AG20443 (cell line): ENCODE measurements around the gene ECM1.

Source experiments
- DNase-seq: peaks from one replicate; pipeline ENCODE4 v3.0.0; 2012; ENCODE audit warnings: low spot score, mixed read lengths

The ECM1 gene

DNA sequence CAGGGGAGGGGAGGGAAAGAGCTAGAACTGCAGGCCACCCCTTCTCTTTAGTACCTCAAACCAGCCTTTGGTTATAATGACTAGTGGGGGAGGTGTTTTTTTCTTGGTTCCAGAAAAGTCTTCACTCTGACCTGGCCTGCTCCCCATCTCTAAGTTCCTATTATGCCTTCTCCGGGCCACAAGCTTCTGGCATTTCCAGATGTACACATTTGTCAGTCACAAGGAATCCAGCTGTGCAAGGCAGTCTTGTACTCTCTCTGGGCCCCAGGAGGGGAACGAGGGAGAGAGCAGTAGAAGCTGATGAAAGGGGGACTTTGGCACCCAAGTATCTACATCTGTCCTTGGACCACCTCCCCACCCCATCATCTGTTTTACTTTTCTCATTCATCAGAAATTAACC is 4.9 kb downstream of the ECM1 start:
- no peak for DNase-seq

GRCh38 chr1:150513351-150513791 is 5.5 kb downstream of the ECM1 start:
- DNase-seq = peak; percentile 35

DNA sequence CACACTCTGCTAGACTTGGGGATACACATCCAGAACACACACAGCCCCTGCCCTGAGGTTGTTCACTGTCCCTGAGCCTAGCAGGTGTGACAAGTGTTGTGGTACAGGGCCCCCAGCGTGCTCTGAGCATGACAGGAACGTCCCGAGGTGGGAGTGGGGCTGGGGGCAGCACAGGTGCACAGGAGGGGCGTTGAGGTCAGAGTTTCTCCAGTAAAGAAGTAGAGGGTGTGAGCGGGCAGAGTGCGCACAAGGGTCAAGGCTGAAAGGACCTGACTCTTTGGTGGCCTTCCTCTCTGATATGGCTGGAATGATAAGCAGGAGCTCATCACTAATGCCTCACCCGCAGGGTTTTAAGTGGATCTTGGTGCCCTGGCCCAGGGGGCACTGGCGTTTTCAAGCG is 6.4 kb downstream of the ECM1 start:
- DNase-seq = no peak

DNA sequence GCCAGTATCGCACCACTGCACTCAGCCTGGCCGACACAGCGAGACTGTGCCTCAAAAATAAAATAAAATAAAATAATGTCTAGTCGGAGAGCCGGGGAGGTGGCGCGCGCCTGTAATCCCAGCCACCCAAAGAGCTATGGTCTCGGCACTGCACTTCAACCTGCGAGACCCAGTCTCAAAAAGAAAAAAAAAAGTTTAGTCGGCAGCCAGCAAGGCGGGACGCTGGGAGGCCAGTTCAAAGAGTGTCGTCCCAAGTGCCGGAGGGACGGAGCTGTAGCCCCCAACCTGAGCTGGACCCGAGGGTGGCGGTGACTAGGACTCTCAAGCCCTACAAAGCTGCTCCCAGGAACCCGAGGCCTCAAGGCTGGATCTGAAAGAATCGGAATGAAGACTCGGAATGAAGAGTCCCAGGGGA is 7.0 kb downstream of the ECM1 start:
- DNase-seq = no peak

GRCh38 chr1:150515328-150516049 is 7.6 kb downstream of the ECM1 start, which contains the start of gene FALEC:
TSS of gene FALEC (plus strand) at chr1:150515752.
- peak; percentile 99 for DNase-seq

GRCh38 chr1:150516050-150516591 is 8.2 kb downstream of the ECM1 start:
- DNase-seq = no peak

GRCh38 chr1:150516616-150517015 is 8.7 kb downstream of the ECM1 start:
- no peak for DNase-seq

DNA sequence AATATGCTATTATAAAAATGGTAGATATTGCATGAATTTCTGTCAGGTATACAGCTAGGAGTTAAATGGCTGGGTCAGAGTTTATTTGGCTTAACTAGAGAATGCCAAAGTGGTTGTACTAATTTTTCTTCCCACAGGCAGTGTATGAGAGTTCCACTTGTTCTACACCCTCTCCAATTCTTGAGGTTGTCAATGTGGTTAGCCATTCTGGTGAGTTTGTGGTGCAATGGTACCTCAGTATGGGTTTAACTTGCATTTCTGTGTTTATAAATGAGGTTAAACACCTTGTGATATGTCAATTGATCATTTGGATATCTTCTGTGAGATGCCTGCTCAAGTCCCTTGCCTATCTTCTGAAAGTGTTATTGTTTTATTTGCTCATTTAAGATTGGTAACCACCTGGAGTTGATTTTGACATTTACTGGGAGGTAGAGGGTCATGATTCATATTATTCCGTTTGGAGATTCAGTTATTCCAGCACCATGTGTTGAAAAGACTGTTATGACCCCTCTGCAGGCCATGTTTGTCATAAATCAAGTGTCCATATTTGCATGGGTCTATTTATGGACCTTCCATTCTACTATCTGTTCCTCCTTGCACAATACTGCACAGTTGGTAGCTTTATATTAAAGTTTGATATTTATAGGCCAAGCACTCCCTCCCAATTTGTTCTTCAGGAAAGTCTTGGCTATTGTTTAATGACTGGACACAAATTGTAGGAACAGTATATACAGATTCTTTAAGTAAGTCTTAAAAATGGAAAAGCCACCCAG is 13.5 kb downstream of the ECM1 start:
- DNase-seq = no peak

DNA sequence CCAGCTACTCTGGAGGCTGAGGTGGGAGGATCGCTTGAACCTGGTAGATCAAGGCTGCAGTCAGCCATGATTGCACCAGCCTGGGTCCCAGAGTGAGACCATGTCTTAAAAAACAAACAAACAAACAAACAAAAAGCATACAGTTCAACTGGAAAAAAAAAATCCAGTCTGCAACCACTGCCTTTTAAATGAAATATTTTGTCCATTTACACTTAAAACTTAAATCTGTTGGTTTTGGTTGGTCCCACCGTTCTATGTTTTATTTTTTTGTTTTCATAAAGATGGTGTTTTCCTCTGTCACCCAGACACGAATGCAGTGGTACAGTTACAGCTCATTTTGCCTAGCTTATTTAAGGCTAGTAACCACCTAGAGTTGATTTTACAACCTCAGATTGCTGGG is 17.4 kb downstream of the ECM1 start:
- DNase-seq = no peak

- DNase-seq = peak; percentile 64
Observed at GRCh38 chr1:150528196-150528595, 20.3 kb downstream of the ECM1 start.

DNA sequence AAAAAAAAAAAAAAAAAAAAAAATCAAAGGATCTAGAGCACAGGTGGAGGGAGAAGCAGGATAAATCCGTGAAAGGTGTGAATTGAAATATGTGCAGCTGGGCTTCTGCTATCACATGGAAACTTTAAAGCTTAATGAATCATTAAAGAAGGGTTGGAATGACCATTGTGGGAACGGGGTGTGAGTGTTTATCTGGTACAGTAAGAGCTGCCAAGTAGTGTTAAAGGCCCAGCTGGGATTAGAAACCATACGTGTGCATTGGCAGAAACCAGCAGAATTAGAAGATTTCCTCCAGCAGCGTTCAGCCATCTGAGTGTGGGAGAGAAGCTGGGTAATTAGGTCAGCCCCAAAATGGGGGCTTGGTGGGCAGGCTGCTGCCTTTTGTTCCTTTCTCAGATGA is 21.1 kb downstream of the ECM1 start:
- peak; percentile 54 for DNase-seq

DNA sequence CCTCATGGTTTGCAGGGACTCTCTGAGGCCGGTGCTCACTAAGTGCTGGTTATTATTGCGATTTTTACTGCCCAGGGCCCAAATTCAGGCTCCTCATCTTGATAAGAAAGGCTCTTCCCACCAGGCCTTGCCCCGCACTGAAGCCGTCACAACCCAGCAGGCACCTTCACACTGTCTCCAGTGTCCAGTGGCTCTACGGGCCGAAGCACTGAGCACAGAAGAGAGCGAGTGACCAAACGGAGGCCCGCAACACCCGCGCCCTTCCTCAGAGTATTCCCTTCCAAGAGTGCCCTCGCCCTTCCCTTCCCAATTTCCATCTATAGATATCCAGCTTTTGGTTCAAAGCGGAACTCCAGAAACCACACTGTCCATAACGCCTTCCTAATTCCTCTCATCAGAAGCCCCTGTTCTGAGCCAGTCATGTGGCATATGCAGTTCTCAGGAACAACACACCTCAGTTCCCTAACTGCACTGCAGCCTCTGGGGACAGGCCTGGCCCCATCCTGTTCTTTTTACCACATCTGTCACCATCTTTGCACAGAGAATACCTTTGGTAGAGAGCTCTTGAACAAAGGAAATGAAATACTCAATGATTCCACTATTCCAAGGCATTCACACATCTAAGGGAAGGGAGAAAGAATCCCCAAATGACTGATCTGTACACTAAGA is 22.7 kb downstream of the ECM1 start:
- no peak for DNase-seq

DNA sequence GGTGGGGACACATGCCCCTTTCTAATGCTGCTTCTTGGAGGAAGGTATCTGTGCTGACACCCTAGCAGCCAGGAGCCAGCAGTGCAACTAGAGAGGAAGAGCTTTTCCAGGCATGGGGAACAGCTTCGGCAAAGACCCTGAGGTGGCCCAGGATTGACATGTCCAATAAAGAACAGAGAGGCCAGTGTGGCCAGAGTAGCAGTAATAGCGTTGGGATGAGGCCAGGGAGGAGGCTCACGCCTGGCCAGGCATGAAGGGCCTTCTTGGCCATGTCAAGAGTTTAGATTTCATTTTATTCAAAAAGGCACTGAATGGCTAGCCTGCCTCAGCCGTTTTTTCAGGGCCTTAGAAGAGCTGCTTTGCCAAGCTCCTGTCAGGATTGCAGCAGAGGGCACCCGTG is 25.0 kb downstream of the ECM1 start:
- no peak for DNase-seq

GRCh38 chr1:150534002-150534401 is 26.1 kb downstream of the ECM1 start:
- no peak for DNase-seq

DNA sequence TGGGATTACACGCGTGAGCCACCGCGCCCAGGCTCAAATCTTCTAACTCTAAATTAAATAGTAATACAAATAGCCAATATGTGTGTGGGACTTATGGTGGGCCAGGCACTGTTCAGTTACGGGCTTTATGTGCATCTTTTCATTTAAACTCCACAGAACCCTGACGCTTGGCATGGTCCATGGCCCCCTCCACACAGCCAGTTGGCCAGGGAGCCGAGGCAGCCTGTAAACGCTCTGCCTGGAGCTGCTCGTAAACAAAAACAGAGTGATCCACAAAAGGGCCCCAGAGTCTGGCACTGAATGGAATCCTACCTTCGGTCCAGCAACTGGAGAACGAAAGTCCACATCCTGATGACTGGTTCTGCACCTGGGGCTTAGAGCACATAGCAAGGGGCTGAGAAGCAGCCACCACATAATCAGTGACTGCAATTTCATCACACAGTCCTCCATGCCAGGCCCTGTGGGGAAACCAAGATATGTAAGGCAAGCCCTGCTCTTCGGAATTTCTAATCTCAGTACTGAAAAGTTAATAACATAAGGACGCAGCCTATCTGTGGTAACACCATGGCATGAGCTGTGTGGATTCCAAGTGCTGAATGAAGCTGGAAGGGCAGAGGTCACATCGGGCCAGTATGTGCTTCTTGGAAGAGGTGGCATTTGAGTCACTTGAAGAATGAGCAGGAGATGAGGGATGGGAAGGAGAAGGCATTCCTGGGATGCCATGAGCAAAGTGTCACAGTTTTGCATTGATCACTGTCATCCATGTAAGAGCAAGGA is 27.8 kb downstream of the ECM1 start:
- peak; percentile 73 for DNase-seq

DNA sequence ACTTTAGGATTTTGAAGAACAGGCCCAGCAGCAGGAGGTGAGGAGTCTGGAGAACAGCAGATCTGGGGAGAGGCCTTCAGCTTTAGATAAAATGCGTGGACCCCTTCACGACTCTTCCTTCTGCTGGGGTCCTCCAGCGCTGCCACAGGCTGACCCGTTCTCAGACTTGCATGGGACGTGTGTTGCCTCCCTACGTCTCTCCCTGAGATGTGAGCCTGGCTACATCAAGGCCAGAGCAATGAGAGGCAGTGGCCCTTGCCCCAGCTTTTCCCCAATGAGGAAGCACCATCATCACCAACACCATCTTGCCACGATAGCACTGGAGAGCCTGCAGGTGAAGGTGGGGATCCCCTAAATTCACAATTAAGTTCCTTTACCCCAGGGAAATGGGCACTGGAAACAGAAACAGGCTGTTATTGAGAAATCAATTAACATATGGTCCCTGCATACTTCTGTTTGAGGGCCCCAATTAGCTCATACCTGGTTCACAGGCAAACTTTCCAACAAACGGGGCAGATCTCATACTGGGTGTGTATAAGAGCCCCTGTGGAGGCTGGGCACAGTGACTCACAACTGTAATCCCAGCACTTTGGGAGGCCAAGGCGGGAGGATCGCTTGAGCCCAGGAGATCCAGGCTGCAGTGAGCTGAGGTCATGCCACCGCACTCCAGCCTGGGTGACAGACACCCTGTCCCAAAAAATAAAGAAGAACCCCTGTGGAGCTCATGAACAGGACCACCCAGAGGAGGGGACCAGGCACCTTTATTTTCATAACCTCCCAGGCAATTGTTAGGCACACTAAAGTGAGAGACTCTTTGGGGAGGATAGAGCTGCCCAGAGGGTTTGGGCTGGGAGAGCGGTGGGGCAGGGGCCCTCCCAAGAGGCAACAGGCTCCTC is 29.2 kb downstream of the ECM1 start:
- no peak for DNase-seq

DNA sequence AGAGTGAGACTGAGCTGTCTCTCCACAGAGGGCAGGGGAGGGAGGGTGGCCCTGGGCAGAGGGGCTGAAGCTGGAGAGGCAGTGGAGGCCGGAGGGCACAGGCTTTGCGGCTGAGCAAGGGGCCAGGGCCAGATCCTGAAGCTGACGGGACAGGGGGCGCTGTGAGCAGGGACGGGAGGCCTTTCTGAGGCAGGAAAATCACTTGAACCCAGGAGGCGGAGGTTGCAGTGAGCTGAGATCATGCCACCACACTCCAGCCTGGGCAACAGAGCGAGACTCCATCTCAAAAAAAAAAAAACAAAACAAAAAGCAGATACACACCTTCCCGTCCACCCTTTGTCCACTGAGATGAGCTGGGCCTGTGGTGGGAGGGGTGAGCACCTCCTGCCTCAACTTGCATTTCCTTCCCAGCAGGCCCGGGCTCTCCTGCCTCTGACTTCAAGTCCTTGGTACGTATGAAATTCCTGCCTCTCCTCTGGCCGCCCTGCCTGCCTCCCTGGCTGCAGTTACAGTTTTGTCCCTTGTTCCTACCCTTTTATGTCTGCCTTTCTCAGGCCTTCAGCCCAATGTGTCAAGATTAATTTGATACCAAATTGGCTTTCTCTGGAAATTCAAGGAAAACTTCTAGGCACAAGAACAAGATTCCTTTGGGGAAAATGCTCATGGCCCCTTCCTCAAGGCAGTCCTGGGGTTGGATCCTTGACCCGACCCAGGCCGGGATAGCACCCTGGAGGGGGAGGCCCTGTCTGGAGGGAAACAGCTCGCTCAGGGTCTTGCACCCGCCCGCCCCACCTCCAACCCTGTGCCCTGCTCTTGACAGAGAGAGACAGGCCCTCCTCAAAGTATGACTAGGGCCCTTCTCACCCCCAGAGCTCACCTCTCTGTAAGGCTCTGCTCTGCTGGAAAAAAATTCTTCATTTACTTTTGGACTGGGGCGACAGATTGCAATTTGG is 30.1 kb downstream of the ECM1 start:
- DNase-seq = peak; percentile 88

GRCh38 chr1:150543500-150544143 is 35.7 kb downstream of the ECM1 start:
- DNase-seq = peak; percentile 43

GRCh38 chr1:150544204-150544603 is 36.3 kb downstream of the ECM1 start:
- DNase-seq = no peak
